Stimulated activated CD4-positive, alpha-beta T cell treated with anti-CD3 and anti-CD28 coated beads, Interleukin-4, amount 100 ng/mL, for 24 hours (primary cell): ENCODE results near the gene SELENOF.
A peak's percentile ranks its signal among the peaks of the same experiment; 100 is the strongest.
"Not testable (repeated sequence)": the region's sequence is repeated elsewhere in the genome, so short reads cannot be mapped to it uniquely, and the experiment has no call there.

Experiments used
- DNase-seq: peaks from one replicate; pipeline ENCODE4 v3.0.0-alpha.2; 2020

The SELENOF gene

DNA sequence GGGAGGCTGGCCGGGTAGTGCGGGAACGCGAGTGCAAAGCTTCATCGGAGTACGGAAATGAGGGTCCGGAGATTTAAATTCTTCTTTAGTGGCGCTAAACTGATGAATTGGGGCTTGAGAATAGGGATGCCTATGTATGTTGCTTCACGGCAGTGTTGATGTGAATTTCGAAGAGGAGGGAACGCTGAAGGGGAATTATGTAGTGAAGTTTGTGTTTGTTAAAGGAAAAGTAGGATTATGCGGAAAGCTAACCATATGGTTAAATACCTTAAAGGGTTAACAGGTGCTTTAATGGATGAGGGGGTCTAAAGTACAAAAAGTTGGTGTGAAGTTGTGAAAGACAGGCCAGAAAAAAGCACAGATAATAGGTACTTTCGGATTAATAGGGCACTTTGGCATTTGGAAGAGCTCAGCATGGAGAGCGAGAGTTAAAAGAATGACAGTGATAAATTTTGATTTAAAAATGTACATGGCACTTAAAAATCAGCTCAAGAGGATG lies 1.9 kb upstream of the SELENOF start:
- no peak for DNase-seq

DNA sequence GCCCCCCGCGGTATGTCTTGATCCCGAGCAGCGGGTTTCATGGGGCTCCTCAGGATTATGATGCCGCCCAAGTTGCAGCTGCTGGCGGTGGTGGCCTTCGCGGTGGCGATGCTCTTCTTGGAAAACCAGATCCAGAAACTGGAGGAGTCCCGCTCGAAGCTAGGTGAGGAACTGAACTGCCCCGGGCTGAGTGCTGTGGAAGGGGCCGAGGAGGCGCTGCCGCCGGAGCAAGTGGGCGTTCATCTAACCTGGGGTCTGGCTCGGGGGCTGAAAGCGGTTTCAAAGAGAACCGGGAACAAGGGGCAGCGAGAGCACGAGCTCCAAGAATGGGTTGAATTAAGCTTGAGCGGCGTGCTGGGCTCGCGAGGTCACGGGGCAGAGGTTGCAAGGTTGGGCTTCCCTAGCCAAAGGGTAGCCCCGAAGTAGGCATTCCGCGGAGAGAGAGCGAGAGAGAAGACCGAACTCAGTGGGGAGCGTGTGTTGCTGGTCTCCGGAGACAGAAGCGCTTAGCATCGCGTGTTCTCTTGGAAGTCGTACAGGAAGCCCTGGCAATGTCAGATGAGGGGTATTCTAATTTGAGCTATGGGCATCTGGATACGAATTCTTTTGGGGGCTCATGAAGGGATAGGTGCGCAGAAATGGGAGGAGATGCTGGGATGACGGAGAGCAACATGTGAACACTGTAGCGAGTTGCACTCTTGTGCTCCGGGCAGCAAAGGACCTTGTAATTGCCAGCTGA lies 1.2 kb upstream of the SELENOF start:
- peak; percentile 48 for DNase-seq

DNA sequence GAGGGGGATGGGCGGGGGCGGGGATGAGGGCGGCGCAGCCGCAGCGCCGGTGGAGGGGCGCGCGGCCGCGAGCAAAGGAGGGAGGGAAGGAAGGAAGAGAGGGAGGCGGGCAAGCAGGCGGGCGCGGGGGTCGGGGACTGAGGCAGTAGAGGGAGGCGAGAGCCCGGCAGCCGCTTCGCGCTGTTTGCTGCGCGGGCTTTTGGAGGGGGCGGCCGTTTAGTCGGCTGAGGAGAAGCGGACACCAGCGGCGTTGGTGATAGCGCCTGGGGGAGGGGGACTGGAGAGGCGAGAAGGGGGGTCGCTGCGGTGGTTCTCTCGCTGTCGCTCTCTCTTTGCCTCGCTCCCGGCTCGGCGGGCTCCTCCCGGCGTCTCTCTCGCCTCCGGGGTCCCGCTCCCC lies 673 bp upstream of the SELENOF start, which contains the start of gene HS2ST1:
Gene HS2ST1, plus strand, starts transcription at position 35 of the 397 bp plus-strand sequence.
- DNase-seq, result no peak

DNA sequence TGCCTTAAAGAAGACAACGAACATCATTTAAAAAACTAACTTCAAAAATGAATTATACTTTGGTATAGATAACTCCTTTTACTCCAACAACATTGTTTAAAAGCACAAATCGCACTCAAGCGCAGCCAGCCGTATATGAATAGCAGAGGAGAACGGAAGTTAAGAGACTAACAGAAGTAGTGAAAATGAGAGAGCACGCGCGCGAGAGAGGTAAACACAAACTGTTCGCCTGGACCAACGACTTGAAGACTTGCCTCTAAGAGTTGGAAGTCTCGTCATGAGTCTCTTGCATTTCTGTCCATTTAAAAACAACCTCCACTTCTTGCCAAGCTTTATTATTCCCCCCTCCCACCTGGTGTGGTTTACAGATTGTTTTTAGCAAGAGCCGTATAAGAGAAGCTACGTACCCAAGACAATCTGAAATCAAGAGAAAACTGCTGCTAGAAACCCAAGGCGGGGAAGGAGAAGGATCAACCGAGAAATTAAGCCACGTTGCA lies 479 bp downstream of the SELENOF start:
- peak; percentile 45 for DNase-seq

DNA sequence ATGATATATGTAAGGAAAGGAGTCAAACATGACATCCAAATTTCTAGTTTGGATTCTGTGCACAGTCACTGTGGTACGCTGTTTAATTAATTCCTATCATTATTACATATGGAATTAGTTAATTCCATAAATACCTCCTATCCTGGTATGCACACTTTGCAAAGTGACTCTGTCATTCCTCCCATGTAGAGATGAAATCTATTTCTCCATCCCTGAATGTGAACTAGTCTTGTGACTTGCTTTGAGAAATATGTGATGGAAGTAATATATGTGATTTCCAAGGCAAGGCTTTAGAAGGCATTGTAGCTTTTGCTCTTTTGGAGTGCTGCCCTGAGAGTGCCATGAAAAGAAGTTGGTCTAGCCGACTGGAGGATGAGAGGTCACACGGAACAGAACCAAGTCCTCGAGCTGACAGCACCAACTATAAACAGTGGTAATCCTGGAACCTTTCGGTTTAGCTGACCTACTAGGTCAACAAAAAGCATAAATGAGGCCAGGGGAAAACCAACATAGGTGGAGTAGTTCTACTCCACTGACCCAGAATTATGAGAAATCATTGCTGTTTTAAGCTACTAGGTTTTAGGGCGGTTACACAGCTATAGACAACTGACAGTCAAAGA lies 1.5 kb downstream of the SELENOF start:
- no peak for DNase-seq

DNA sequence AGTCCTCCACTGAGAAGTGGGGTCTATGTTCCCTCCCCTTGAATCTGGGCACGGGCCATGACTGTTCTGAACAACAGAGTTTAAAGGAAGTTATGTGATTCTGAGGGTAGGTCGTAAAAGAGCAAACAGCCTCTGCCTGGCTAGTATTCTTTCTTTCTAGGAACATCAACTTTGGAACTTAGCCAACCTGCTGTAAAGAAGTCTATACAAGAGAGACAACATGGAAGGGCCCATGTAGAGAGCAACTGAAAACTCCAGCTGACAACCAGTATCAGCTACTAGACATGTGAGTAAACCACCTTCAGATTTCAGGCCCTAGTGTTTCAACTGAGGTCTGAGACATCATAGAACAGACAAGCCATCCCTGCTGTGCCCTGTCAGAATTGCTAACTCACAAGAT lies 7.5 kb downstream of the SELENOF start:
- DNase-seq, result no peak

DNA sequence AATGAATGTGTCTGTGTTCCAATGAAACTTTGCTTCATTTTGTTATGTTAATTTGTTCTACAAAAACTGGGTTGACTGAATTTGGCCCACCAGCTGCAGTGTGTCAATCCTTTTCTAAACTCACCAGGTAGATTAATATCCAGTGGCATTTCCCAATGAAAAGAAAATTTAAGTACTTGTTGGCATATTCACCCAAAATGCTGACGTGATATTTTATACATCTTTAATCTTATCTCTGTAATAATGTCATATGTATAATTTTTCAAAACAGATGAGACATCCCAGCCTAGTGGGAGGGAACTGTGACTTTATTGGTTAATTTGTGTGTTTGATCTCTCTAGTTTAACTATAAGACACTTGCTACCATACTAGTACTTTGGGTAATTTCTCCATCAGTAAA lies 8.1 kb downstream of the SELENOF start:
- no peak for DNase-seq

DNA sequence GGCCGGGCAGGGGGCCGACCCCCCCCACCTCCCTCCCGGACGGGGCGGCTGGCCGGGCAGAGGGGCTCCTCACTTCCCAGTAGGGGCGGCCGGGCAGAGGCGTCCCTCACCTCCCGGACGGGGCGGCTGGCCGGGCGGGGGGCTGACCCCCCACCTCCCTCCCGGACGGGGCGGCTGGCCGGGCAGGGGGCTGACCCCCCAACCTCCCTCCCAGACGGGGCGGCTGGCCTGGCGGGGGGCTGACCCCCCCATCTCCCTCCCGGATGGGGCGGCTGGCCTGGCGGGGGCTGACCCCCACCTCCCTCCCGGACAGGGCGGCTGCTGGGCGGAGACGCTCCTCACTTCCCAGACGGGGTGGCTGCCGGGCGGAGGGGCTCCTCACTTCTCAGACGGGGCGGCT lies 14.5 kb downstream of the SELENOF start:
- DNase-seq, result not testable (repeated sequence)

DNA sequence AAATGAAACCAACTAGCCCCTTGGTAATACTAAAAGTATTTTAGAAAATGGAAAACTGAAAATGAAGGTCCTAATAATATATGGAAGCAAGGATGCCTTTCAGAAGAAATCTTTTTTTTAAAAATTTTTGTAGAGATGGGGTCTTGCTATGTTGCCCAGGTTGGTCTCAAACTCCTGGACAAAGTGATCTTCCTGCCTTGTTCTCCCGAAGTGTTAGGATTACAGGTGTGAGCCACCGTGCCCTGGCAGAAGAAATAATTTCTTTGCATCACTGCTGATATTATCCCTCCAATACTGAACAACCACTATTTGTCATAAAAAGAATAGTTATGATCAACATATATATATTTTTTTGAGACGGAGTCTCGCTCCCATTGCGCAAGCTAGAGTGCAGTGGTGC lies 25.6 kb downstream of the SELENOF start:
- no peak for DNase-seq

DNA sequence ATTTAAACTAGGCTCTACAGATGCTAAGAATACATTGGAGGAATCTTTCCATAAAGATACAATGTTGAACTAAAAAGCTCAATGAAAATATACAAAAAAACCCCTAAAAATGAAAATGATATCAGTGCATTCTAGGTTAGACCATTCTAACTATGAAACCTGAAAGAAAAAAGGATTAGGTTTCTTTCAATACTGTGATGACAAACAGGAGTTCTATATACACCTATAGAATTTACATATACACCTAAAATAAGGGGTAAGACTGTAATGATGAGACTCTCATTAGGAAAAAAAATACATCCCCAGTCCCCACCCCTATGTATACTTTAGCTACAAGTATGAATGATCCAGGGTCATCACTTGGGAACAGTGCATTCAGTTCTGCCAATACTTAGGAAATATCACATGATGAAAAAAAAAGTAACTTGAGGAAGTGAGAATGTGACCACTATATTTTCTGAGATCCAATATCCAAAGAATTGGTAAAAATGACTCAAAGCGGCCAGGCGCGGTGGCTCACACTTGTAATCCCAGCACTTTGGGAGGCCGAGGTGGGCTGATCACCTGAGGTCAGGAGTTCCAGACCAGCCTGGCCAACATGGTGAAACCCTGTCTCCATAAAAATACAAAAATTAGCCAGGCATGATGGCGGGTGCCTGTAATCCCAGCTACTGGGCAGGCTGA lies 26.3 kb downstream of the SELENOF start:
- DNase-seq, result no peak

DNA sequence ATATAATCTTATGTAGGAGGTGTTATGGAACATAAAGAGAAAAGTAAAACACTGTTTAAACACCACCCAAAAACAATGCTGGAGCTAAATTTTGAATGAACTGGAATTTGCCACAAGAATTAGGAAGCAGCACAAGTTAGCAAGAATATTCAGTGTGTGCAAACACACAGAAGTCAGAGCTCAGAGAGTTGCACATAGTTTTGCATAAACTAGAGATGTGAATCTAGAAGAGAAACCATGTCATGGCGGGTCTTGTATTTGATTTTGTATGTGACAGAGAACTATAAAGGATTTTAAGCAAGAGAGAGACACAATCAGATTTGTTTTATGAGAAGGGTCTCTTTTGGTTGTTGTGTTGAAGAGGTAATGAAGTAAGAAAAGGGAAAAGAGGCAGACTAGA lies 38.2 kb downstream of the SELENOF start:
- no peak for DNase-seq

DNA sequence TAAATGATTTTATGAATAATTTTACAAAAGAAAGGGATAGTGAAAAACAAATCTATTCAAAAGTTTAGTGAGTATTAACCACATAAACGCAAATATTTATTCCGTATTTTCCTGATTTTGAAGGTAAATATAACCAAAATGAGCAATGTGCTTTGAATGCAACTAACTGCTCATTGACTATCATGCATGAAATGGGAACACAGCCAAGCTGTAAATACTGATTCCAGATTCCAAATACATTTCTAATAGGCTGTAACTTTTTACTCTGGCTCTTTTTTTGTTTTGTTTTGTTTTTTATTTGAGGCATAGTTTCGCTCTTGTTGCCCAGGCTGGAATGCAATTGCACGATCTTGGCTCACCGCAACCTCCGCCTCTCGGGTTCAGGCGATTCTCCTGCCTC lies 41.8 kb downstream of the SELENOF start:
- DNase-seq, result no peak

DNA sequence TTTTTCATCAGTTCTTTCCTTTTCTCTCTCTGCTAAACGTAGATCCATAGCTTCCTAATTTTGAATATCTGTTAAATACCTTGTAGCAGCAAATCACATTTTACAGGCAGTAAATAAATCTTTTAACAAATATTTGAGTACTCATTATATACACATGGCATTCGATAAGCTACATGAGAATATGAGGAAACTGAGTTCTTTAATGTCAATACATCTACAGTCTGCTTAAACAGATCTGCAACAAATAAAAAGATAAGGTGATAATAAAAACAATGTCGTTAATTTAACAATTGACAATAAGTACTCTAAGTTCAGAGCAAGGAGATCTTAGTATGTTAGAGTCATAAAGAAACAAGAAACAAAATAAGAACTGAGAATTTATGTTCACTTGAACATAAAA lies 42.9 kb downstream of the SELENOF start:
- no peak for DNase-seq

DNA sequence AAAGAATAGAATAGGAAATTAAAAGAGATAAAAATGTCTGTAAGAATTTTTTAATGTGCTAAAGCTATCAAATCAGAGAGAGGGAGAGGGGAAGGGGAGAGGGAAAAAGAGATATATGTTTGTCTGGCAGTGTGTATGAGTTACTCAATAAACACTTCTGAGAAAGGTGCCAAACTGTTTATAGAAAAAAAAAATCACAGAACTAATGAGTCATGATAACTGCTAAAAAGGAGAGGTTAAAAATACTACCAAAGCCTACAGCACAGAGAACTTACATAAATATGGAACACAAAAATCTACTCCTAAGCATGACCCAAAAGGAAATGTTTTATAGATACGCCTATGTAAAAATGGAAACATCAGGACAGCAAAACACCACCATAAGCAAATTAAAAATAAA lies 45.4 kb downstream of the SELENOF start:
- no peak for DNase-seq

DNA sequence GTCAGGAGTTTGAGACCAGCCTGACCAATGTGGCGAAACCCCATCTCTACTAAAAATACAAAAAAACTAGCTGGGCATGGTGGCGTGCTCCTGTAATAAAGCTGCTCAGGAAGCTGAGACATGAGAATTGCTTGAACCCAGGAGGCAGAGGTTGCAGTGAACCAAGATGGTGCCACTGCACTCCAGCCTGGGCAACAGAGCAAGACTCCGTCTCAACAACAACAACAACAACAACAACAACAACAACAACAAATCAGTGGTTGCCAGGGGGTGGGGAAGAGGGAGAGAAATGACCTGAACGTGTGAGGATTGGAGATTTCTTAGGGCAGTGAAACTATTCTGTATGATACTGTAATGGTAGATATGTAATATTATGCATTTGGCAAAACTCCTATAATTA lies 46.6 kb downstream of the SELENOF start:
- not testable (repeated sequence) for DNase-seq

DNA sequence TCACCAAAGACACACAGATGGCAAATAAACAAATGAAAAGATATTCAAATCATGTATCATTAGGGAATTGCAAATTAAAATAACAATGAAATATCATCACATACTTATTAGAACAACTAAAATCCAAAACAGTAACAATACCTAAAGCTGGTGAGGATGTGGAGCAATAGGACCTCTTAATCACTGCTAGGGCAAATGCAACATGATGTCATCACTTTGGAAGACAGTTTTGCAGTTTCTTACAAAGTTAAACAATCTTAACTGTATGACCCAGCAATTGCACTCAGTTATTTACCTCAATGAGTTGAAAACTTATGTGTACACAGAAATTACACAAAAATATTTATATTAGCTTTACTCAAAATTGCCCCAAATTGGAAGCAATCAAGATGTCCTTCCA lies 47.3 kb downstream of the SELENOF start:
- no peak for DNase-seq

DNA sequence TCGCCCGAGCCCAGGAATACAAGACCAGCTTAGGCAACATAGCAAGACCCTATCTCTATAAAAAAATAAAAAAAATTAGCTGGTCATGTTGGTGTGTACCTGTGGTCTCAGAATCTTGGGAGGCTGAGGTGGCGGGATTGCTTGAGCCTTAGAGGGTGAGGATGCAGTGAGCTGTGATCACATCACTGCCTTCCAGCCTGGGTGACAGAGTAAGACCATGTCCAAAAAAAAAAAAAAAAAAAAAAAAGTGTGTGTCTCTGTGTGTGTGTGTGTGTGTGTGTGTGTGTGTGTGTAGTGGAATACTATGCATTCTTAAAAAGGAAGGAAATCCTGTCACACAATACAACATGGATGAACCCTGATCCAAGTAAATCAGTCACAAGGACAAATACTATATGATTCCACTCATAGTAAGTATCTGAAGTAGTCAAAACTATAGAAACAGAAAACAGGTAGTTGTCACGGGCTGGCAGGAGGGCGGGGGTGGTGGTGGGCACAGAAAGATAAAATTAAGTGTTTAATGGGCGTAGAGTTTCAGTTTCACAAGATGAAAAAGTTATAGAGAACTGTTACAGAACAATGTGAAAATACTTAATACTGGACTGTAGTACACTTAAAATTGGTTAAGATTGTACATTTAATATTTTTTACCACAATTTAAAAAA lies 47.8 kb downstream of the SELENOF start:
- DNase-seq, result no peak

DNA sequence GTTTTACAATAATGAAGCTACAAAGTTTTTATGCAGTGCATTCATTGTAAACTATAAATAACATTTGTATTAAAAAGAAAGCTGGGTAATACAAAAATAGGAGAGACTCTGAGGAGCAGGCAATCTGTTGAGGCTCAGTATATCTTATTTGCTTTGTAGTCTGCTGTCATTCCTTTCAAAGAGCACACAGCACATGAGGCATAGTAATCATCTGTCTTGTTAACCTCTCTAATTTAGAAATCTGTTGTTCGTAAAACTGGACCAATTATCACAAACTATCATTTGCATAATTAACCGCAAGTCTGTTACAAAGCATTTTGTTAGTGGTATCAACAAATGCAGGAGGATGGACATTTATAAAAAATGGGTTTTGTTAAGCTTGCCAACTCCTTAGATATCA lies 51.0 kb downstream of the SELENOF start:
- DNase-seq, result no peak

DNA sequence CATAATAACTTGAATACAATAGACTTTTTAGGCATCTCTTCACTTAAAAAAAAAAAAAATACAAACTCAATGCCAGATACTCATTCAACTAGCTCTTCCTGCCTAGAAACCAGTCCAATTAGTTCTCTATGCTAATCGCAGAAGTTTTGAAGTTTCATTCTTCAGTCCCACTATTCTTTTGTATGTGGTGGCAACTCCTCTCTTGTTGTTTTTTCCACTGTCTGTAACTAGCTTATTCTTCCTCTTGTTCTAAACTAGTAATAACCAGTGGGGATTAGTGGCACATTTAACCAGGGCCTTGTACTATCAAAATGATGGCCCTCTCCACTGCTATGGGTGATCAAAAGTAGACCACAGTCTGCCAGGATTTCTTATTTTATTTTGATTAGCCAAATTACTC lies 52.5 kb downstream of the SELENOF start:
- DNase-seq, result no peak

DNA sequence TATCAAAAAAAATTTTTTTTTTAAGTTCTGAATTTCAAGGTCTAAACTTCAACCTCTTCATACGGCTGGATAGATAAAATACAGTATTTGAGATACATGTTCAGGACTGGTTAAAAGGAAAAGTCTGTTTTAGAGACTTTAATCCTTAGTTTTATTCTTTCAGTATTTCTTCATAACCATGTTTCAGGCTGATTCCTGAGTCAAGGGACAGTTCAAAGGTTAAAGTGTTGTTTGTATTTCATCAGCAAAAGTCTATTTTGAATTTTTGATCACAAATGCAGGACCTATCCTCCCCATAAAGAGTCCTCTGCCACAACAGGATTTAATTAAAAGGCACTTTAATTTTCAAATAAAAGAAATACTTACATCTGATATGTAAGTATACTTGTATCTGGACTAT lies 53.5 kb downstream of the SELENOF start:
- no peak for DNase-seq

DNA sequence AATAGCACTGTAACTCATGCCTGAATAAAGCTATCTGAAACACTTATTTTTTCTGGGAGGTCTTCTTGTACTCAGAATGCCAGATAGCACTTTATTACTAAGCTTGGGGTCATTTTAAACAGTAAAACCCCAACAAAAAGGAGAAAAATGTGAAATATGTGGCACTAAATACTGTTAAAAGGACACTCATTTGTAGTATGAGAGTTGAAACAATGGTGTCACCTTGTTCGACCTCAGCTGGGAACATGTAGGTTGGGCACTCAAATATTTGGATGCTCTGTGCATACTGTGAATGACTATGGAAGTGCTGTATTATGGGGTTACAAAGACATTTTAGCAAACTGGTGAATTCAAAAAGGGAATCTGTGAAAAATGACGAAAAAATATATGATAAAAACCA lies 53.9 kb downstream of the SELENOF start:
- DNase-seq, result no peak

DNA sequence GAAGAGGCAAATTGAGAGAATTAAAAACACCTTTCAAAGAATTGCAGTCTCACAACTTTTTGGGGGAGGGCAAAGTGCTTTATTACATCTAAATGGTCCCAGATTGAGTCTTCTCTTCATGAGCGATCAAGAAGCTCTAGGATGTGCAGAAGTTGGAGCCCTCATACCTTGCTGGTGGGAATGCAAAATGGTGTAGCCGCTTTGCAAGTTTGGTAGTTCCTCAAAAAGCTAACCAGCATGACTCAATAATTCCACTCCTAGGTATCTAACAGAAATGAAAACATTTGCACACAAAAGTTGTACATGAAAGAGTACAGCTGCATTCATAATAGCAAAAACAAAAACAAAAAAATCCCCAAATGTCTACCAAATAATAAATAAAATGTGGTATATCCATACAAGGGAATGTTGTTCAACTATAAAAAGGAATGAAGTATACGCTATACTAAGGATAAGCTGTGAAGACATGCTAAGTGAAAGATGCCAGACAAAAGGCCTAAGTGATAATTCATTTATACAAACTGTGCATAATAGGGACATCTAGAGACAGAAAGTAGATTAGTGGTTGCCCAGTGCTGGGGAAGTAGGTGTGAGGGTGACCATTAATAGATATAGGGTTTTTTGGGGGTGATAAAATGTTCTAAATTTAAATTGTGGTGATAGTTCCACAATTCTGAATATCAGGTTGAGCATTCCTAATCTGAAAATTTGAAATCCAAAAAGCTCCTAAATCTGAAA lies 55.2 kb downstream of the SELENOF start:
- no peak for DNase-seq

DNA sequence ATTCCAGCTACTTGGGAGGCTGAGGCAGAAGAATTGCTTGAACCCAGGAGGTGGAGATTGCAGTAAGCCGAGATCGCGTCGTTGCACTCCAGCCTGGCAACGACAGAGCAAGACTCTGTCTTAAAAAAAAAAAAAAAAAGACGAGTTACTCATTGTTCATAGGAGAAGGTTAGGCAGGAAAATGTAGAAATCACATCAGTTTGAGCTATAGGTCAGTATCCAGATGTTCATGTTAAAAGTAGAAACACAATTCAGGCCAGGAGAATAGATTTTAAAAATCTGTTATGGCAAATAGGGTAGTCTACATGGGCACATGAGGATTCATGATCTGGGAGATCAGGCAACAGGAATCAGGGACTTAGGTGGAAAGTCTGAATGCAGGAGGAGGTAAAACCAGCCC lies 57.7 kb downstream of the SELENOF start:
- DNase-seq, result no peak
